Measurements from ENCODE around the gene RANBP9. TPM values are rescaled to one million over a fixed set of nuclear protein-coding genes. Genes with fewer than 3 reads are reported as not detected.
A peak's percentile ranks its signal among the peaks of the same experiment; 100 is the strongest.

The RANBP9 gene
- total and polyA plus RNA-seq, 2 of the 13 experiments (the other 11 are each of a cell fraction or from before 2014, with no cell fraction given): 26.6 to 30.6 TPM

- TF ChIP-seq, protein P1, sequence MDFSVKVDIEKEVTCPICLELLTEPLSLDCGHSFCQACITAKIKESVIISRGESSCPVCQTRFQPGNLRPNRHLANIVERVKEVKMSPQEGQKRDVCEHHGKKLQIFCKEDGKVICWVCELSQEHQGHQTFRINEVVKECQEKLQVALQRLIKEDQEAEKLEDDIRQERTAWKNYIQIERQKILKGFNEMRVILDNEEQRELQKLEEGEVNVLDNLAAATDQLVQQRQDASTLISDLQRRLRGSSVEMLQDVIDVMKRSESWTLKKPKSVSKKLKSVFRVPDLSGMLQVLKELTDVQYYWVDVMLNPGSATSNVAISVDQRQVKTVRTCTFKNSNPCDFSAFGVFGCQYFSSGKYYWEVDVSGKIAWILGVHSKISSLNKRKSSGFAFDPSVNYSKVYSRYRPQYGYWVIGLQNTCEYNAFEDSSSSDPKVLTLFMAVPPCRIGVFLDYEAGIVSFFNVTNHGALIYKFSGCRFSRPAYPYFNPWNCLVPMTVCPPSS (IDR thresholded peaks at IDR 0.05): no peak
- TF ChIP-seq ZNF232 (CRISPR knock-in tag; IDR thresholded peaks at IDR 0.05; ENCODE audit: borderline replicate concordance) (peak; percentile 74; the same call in 1 of the 2 replicates), ZNF383 (CRISPR knock-in tag; IDR thresholded peaks at IDR 0.05; ENCODE audit: borderline replicate concordance) (peak; percentile 98; the same call in 1 of the 2 replicates), ZBTB25 (CRISPR knock-in tag; IDR thresholded peaks at IDR 0.05) (peak; percentile 99), FOXO1 (CRISPR knock-in tag; IDR thresholded peaks at IDR 0.05) (peak; percentile 86), STAT5B (CRISPR knock-in tag; IDR thresholded peaks at IDR 0.05) (no peak; the same call in 1 of the 2 replicates), ZNF263 (CRISPR knock-in tag; IDR thresholded peaks at IDR 0.05) (peak; percentile 79), EEA1 (CRISPR knock-in tag; IDR thresholded peaks at IDR 0.05; ENCODE audit: borderline replicate concordance) (peak; percentile 99), TBP (CRISPR knock-in tag; IDR thresholded peaks at IDR 0.05) (no peak), SATB2 (CRISPR knock-in tag; IDR thresholded peaks at IDR 0.05) (peak; percentile 73), CCAR2 (optimal IDR thresholded peaks at IDR 0.05; ENCODE audit: low read depth, low read length) (no peak), MAX (IDR thresholded peaks at IDR 0.05) (peak; percentile 100), HES4 (CRISPR knock-in tag; IDR thresholded peaks at IDR 0.05; ENCODE audit: borderline replicate concordance) (peak; percentile 77), HHEX (CRISPR knock-in tag; IDR thresholded peaks at IDR 0.05) (peak; percentile 46), ZNF746 (CRISPR knock-in tag; IDR thresholded peaks at IDR 0.05) (peak; percentile 89), JARID2 (CRISPR knock-in tag; IDR thresholded peaks at IDR 0.05; ENCODE audit: insufficient replicate concordance) (peak; percentile 26), PRMT3 (CRISPR knock-in tag; IDR thresholded peaks at IDR 0.05; ENCODE audit: borderline replicate concordance, low read depth) (peak; percentile 89; the same call in 1 of the 2 replicates)
- TF ChIP-seq, protein P2, sequence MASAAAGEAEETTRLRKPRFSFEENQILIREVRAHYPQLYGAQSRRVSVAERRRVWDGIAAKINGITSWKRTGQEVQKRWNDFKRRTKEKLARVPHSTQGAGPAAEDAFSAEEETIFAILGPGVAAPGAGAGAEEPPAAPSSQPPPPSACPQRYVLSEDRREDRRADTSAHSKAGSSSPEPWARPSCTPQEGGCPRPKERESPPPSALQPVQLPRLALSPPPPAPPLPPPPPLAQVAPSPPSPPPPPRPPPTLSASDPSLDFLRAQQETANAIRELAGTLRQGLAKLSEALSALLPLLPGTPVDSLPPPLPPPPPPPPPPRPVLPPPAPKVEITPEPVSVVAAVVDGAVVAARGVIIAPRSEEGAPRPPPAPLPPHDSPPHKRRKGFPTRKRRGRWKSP (CRISPR knock-in tag; IDR thresholded peaks at IDR 0.05): peak; percentile 97
- TF ChIP-seq, protein P3, sequence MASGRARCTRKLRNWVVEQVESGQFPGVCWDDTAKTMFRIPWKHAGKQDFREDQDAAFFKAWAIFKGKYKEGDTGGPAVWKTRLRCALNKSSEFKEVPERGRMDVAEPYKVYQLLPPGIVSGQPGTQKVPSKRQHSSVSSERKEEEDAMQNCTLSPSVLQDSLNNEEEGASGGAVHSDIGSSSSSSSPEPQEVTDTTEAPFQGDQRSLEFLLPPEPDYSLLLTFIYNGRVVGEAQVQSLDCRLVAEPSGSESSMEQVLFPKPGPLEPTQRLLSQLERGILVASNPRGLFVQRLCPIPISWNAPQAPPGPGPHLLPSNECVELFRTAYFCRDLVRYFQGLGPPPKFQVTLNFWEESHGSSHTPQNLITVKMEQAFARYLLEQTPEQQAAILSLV (CRISPR knock-in tag; IDR thresholded peaks at IDR 0.05; ENCODE audit: borderline replicate concordance): peak; percentile 98
- TF ChIP-seq, protein P4, sequence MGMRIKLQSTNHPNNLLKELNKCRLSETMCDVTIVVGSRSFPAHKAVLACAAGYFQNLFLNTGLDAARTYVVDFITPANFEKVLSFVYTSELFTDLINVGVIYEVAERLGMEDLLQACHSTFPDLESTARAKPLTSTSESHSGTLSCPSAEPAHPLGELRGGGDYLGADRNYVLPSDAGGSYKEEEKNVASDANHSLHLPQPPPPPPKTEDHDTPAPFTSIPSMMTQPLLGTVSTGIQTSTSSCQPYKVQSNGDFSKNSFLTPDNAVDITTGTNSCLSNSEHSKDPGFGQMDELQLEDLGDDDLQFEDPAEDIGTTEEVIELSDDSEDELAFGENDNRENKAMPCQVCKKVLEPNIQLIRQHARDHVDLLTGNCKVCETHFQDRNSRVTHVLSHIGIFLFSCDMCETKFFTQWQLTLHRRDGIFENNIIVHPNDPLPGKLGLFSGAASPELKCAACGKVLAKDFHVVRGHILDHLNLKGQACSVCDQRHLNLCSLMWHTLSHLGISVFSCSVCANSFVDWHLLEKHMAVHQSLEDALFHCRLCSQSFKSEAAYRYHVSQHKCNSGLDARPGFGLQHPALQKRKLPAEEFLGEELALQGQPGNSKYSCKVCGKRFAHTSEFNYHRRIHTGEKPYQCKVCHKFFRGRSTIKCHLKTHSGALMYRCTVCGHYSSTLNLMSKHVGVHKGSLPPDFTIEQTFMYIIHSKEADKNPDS (CRISPR knock-in tag; IDR thresholded peaks at IDR 0.05): no peak
- TF ChIP-seq, protein P5, sequence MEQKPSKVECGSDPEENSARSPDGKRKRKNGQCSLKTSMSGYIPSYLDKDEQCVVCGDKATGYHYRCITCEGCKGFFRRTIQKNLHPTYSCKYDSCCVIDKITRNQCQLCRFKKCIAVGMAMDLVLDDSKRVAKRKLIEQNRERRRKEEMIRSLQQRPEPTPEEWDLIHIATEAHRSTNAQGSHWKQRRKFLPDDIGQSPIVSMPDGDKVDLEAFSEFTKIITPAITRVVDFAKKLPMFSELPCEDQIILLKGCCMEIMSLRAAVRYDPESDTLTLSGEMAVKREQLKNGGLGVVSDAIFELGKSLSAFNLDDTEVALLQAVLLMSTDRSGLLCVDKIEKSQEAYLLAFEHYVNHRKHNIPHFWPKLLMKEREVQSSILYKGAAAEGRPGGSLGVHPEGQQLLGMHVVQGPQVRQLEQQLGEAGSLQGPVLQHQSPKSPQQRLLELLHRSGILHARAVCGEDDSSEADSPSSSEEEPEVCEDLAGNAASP (CRISPR knock-in tag; IDR thresholded peaks at IDR 0.05; ENCODE audit: borderline replicate concordance): peak; percentile 91
These were observed 96.5 kb downstream of the RANBP9 start, which contains the start of gene NOL7 (continued) for GRCh38 chr6:13614926-13615791.
